Gastrocnemius medialis (tissue), 4 donors: ENCODE measurements around the gene OXCT2.

Experiments used
- POLR2A ChIP-seq, 2 donors: fragments of 450-650 bp; IDR thresholded peaks; one replicate each; pipeline ENCODE4 v1.6.1; 2017; ENCODE audit warnings: antibody characterized with exemption in 2 of 2, mild to moderate bottlenecking in 2 of 2, moderate library complexity in 2 of 2
- TF ChIP-seq, protein P1 (sequence below), 5 experiments: fragments of 450-650 bp in 3 of 5; fragments of 200-600 bp in 2 of 5; sonication (generic) in 2 of 5; IDR thresholded peaks in 4 of 5; conservative IDR thresholded peaks in 1 of 5; 1 replicate in 4 of 5; 2 replicates in 1 of 5; pipeline ENCODE4 v1.5.1; 2016 to 2019; ENCODE audit warnings: antibody characterized with exemption in 5 of 5, mild to moderate bottlenecking in 3 of 5, moderate library complexity in 3 of 5

DNA sequence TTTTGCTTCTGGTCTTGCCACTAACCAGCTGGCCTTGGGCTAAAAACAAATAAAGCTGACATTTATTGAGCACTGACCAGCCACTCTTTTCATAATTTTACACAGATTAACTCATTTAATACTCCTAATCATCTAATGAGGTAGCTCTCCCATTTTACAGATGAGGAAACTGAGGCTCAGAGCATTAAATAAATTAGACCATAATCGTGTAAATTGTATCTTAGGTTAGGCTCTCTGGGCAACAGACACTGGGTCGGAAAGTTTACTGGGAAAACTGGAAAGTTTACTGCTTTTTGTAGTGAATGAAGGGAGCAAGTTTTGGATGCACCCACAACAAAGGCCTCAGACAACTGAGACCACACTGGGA, 10.2 kb upstream of the OXCT2 start:
- TF ChIP-seq, protein P1, sequence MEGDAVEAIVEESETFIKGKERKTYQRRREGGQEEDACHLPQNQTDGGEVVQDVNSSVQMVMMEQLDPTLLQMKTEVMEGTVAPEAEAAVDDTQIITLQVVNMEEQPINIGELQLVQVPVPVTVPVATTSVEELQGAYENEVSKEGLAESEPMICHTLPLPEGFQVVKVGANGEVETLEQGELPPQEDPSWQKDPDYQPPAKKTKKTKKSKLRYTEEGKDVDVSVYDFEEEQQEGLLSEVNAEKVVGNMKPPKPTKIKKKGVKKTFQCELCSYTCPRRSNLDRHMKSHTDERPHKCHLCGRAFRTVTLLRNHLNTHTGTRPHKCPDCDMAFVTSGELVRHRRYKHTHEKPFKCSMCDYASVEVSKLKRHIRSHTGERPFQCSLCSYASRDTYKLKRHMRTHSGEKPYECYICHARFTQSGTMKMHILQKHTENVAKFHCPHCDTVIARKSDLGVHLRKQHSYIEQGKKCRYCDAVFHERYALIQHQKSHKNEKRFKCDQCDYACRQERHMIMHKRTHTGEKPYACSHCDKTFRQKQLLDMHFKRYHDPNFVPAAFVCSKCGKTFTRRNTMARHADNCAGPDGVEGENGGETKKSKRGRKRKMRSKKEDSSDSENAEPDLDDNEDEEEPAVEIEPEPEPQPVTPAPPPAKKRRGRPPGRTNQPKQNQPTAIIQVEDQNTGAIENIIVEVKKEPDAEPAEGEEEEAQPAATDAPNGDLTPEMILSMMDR (IDR thresholded peaks at IDR 0.05 in 4 of 5, conservative IDR thresholded peaks at IDR 0.05 in 1 of 5) = no peak
- TF ChIP-seq POLR2A (IDR thresholded peaks at IDR 0.05) = no peak
